ENCODE data around the gene MIEF2. TPM values are rescaled to one million over a fixed set of nuclear protein-coding genes. Genes with fewer than 3 reads are reported as not detected.

Gene MIEF2
- total and polyA plus RNA-seq, 9 donors, result 12.0 to 15.5 (median 14.1) TPM

GRCh38 chr17:18234853-18235380 lies 25.5 kb upstream of the MIEF2 start:
- Histone ChIP-seq H3K36me3 (ENCODE audit: control insufficient read depth, insufficient read depth, low read length) (peaks cover 72% of the 10 kb centered on the region), H3K4me1 (ENCODE audit: control insufficient read depth, insufficient read depth, low read length) (peaks cover 15% of the 10 kb centered on the region), H3K4me3 (ENCODE audit: low read length) (no peak overlapping the region), H3K27me3 (ENCODE audit: control insufficient read depth, insufficient read depth, low read length) (no peaks in the 10 kb centered on the region), H3K27ac (ENCODE audit: low read length) (no peak overlapping the region), H3K9me3 (replicated peaks; ENCODE audit: control insufficient read depth, low read depth, low read length) (no peaks in the 10 kb centered on the region)
- WGBS (ENCODE audit: insufficient coverage), result 91% methylated on average over 19 of the region's 22 CpGs
- DNase-seq, result no peak

- no peak overlapping the region for H3K27ac ChIP-seq (ENCODE audit: low read length)
- DNase-seq, result no peak
- H3K27me3 ChIP-seq (ENCODE audit: control insufficient read depth, insufficient read depth, low read length), result no peaks in the 10 kb centered on the region
- no peaks in the 10 kb centered on the region for H3K9me3 ChIP-seq (replicated peaks; ENCODE audit: control insufficient read depth, low read depth, low read length)
- H3K36me3 ChIP-seq (ENCODE audit: control insufficient read depth, insufficient read depth, low read length), result peaks cover 80% of the 10 kb centered on the region
- H3K4me1 ChIP-seq (ENCODE audit: control insufficient read depth, insufficient read depth, low read length), result peaks cover 7% of the 10 kb centered on the region
- 66% methylated on average over 14 of the region's 14 CpGs for WGBS (ENCODE audit: insufficient coverage)
- no peak overlapping the region for H3K4me3 ChIP-seq (ENCODE audit: low read length)
These were observed 24.7 kb upstream of the MIEF2 start for GRCh38 chr17:18235743-18236256.

GRCh38 chr17:18236494-18236893 lies 24.0 kb upstream of the MIEF2 start:
- Histone ChIP-seq H3K27me3 (ENCODE audit: control insufficient read depth, insufficient read depth, low read length) (no peaks in the 10 kb centered on the region), H3K27ac (ENCODE audit: low read length) (no peak overlapping the region), H3K9me3 (replicated peaks; ENCODE audit: control insufficient read depth, low read depth, low read length) (no peaks in the 10 kb centered on the region), H3K36me3 (ENCODE audit: control insufficient read depth, insufficient read depth, low read length) (peaks cover 86% of the 10 kb centered on the region), H3K4me3 (ENCODE audit: low read length) (no peak overlapping the region), H3K4me1 (ENCODE audit: control insufficient read depth, insufficient read depth, low read length) (no peaks in the 10 kb centered on the region)
- DNase-seq, result no peak
- 85% methylated on average over 17 of the region's 18 CpGs for WGBS (ENCODE audit: insufficient coverage)

- no peak for DNase-seq
- peaks cover 91% of the 10 kb centered on the region for H3K36me3 ChIP-seq (ENCODE audit: control insufficient read depth, insufficient read depth, low read length)
These were observed 23.0 kb upstream of the MIEF2 start for GRCh38 chr17:18237461-18237860.

GRCh38 chr17:18238299-18238698 lies 22.2 kb upstream of the MIEF2 start:
- Histone ChIP-seq H3K36me3 (ENCODE audit: control insufficient read depth, insufficient read depth, low read length) (peaks cover 90% of the 10 kb centered on the region), H3K9me3 (replicated peaks; ENCODE audit: control insufficient read depth, low read depth, low read length) (no peaks in the 10 kb centered on the region)

More at GRCh38 chr17:18237461-18237860, 23.0 kb upstream of the MIEF2 start:
- Histone ChIP-seq H3K9me3 (replicated peaks; ENCODE audit: control insufficient read depth, low read depth, low read length) (no peaks in the 10 kb centered on the region), H3K4me1 (ENCODE audit: control insufficient read depth, insufficient read depth, low read length) (no peaks in the 10 kb centered on the region), H3K27ac (ENCODE audit: low read length) (no peak overlapping the region), H3K4me3 (ENCODE audit: low read length) (no peak overlapping the region), H3K27me3 (ENCODE audit: control insufficient read depth, insufficient read depth, low read length) (no peaks in the 10 kb centered on the region)
- 91% methylated on average over 18 of the region's 20 CpGs for WGBS (ENCODE audit: insufficient coverage)

GRCh38 chr17:18240449-18240848 lies 20.0 kb upstream of the MIEF2 start:
- Histone ChIP-seq H3K4me1 (ENCODE audit: control insufficient read depth, insufficient read depth, low read length) (no peaks in the 10 kb centered on the region), H3K27me3 (ENCODE audit: control insufficient read depth, insufficient read depth, low read length) (no peaks in the 10 kb centered on the region), H3K27ac (ENCODE audit: low read length) (no peak overlapping the region), H3K4me3 (ENCODE audit: low read length) (no peak overlapping the region), H3K9me3 (replicated peaks; ENCODE audit: control insufficient read depth, low read depth, low read length) (no peaks in the 10 kb centered on the region), H3K36me3 (ENCODE audit: control insufficient read depth, insufficient read depth, low read length) (peaks cover 86% of the 10 kb centered on the region)
- WGBS (ENCODE audit: insufficient coverage), result 87% methylated on average over 19 of the region's 19 CpGs
- no peak for DNase-seq

More at GRCh38 chr17:18238299-18238698, 22.2 kb upstream of the MIEF2 start:
- no peak overlapping the region for H3K27ac ChIP-seq (ENCODE audit: low read length)
- H3K4me3 ChIP-seq (ENCODE audit: low read length), result no peak overlapping the region
- H3K4me1 ChIP-seq (ENCODE audit: control insufficient read depth, insufficient read depth, low read length), result no peaks in the 10 kb centered on the region
- DNase-seq, result no peak
- H3K27me3 ChIP-seq (ENCODE audit: control insufficient read depth, insufficient read depth, low read length), result no peaks in the 10 kb centered on the region
- 89% methylated on average over 18 of the region's 18 CpGs for WGBS (ENCODE audit: insufficient coverage)

GRCh38 chr17:18241229-18241871 lies 19.1 kb upstream of the MIEF2 start:
- peaks cover 86% of the 10 kb centered on the region for H3K36me3 ChIP-seq (ENCODE audit: control insufficient read depth, insufficient read depth, low read length)
- WGBS (ENCODE audit: insufficient coverage), result 84% methylated on average over 26 of the region's 28 CpGs
- H3K9me3 ChIP-seq (replicated peaks; ENCODE audit: control insufficient read depth, low read depth, low read length), result no peaks in the 10 kb centered on the region
- no peak overlapping the region for H3K4me3 ChIP-seq (ENCODE audit: low read length)
- DNase-seq, result no peak
- H3K4me1 ChIP-seq (ENCODE audit: control insufficient read depth, insufficient read depth, low read length), result no peaks in the 10 kb centered on the region
- H3K27ac ChIP-seq (ENCODE audit: low read length), result no peak overlapping the region
- H3K27me3 ChIP-seq (ENCODE audit: control insufficient read depth, insufficient read depth, low read length), result no peaks in the 10 kb centered on the region

- 88% methylated on average over 20 of the region's 21 CpGs for WGBS (ENCODE audit: insufficient coverage)
- H3K4me1 ChIP-seq (ENCODE audit: control insufficient read depth, insufficient read depth, low read length), result peaks cover 20% of the 10 kb centered on the region
These were observed 15.3 kb upstream of the MIEF2 start for GRCh38 chr17:18245038-18245776.

GRCh38 chr17:18246109-18246725 lies 14.2 kb upstream of the MIEF2 start:
- no peak overlapping the region for H3K27ac ChIP-seq (ENCODE audit: low read length)
- H3K9me3 ChIP-seq (replicated peaks; ENCODE audit: control insufficient read depth, low read depth, low read length), result no peaks in the 10 kb centered on the region
- WGBS (ENCODE audit: insufficient coverage), result 86% methylated on average over 19 of the region's 24 CpGs
- peaks cover 20% of the 10 kb centered on the region for H3K4me1 ChIP-seq (ENCODE audit: control insufficient read depth, insufficient read depth, low read length)
- DNase-seq, result no peak
- H3K4me3 ChIP-seq (ENCODE audit: low read length), result no peak overlapping the region
- H3K36me3 ChIP-seq (ENCODE audit: control insufficient read depth, insufficient read depth, low read length), result peaks cover 85% of the 10 kb centered on the region
- no peaks in the 10 kb centered on the region for H3K27me3 ChIP-seq (ENCODE audit: control insufficient read depth, insufficient read depth, low read length)

More at GRCh38 chr17:18245038-18245776, 15.3 kb upstream of the MIEF2 start:
- Histone ChIP-seq H3K27ac (ENCODE audit: low read length) (no peak overlapping the region), H3K36me3 (ENCODE audit: control insufficient read depth, insufficient read depth, low read length) (peaks cover 85% of the 10 kb centered on the region), H3K9me3 (replicated peaks; ENCODE audit: control insufficient read depth, low read depth, low read length) (no peaks in the 10 kb centered on the region), H3K4me3 (ENCODE audit: low read length) (no peak overlapping the region), H3K27me3 (ENCODE audit: control insufficient read depth, insufficient read depth, low read length) (no peaks in the 10 kb centered on the region)
- no peak for DNase-seq
